Trophoblast cell (in vitro differentiated cells and primary cell): ENCODE measurements around the gene SH2D1A.

Source experiments
- DNase-seq, 2 donors: peaks; one replicate each; pipeline ENCODE4 v3.0.0-alpha.2; 2016
- H2AFZ ChIP-seq: 2 replicates; pipeline ENCODE4 v1.6.1; 2013; ENCODE audit warnings: low read length, moderate library complexity, mild to moderate bottlenecking; ENCODE audit not compliant: insufficient read depth, poor library complexity
- H2AK5ac ChIP-seq: 2 replicates; pipeline ENCODE4 v1.6.1; 2013; ENCODE audit warnings: mild to moderate bottlenecking, low read length
- H2BK120ac ChIP-seq: 2 replicates; pipeline ENCODE4 v1.6.1; 2013; ENCODE audit warnings: low read length, mild to moderate bottlenecking, moderate library complexity; ENCODE audit not compliant: insufficient read depth, poor library complexity
- H2BK12ac ChIP-seq: 2 replicates; pipeline ENCODE4 v1.6.1; 2013; ENCODE audit warnings: mild to moderate bottlenecking, low read length, moderate library complexity
- H2BK5ac ChIP-seq: 2 replicates; pipeline ENCODE4 v1.6.1; 2013; ENCODE audit warnings: low read length, low read depth, moderate library complexity, mild to moderate bottlenecking; ENCODE audit not compliant: poor library complexity
- H3K14ac ChIP-seq: 2 replicates; pipeline ENCODE4 v1.6.1; 2013; ENCODE audit warnings: mild to moderate bottlenecking, low read length
- H3K18ac ChIP-seq: 2 replicates; pipeline ENCODE4 v1.6.1; 2013; ENCODE audit warnings: mild to moderate bottlenecking, low read length
- H3K23ac ChIP-seq: 2 replicates; pipeline ENCODE4 v1.6.1; 2013; ENCODE audit warnings: low read length
- H3K27ac ChIP-seq: 2 replicates; pipeline ENCODE4 v1.5.1; 2013; ENCODE audit warnings: low read depth, mild to moderate bottlenecking, inconsistent platforms, low read length, moderate library complexity
- H3K27me3 ChIP-seq: 2 replicates; pipeline ENCODE4 v1.6.1; 2013; ENCODE audit warnings: inconsistent platforms, mild to moderate bottlenecking, low read length, moderate library complexity; ENCODE audit not compliant: insufficient read depth
- H3K36me3 ChIP-seq, 2 experiments: 1 replicate in 1 of 2; 2 replicates in 1 of 2; pipeline ENCODE4 v1.6.1; 2013; ENCODE audit warnings: low read length in 2 of 2, mild to moderate bottlenecking in 2 of 2, moderate library complexity in 1 of 2; ENCODE audit not compliant: insufficient read depth in 2 of 2, control insufficient read depth in 1 of 2
- H3K4ac ChIP-seq: 2 replicates; pipeline ENCODE4 v1.6.1; 2013; ENCODE audit warnings: low read depth, mild to moderate bottlenecking, low read length, moderate library complexity
- H3K4me1 ChIP-seq, 2 experiments: 1 replicate in 1 of 2; 2 replicates in 1 of 2; pipeline ENCODE4 v1.6.1; 2013; ENCODE audit warnings: low read length in 2 of 2, mild to moderate bottlenecking in 2 of 2, moderate library complexity in 1 of 2; ENCODE audit not compliant: insufficient read depth in 2 of 2, control insufficient read depth in 1 of 2
- H3K4me2 ChIP-seq: 2 replicates; pipeline ENCODE4 v1.6.1; 2013; ENCODE audit warnings: inconsistent platforms, mild to moderate bottlenecking, low read length, moderate library complexity
- H3K4me3 ChIP-seq: 2 replicates; pipeline ENCODE4 v1.5.1; 2013; ENCODE audit warnings: mild to moderate bottlenecking, low read depth, low read length, inconsistent platforms
- H3K79me1 ChIP-seq: one replicate; pipeline ENCODE4 v1.6.1; 2013; ENCODE audit warnings: low read length
- H3K79me2 ChIP-seq: 2 replicates; pipeline ENCODE4 v1.6.1; 2013; ENCODE audit warnings: low read length, mild to moderate bottlenecking; ENCODE audit not compliant: control insufficient read depth, insufficient read depth, poor library complexity
- H3K9ac ChIP-seq: 2 replicates; pipeline ENCODE4 v1.6.1; 2013; ENCODE audit warnings: mild to moderate bottlenecking, low read length
- H3K9me3 ChIP-seq: 2 replicates; pipeline ENCODE4 v1.6.1; 2013; ENCODE audit warnings: low read depth, mild to moderate bottlenecking, control low read depth, inconsistent platforms, low read length; ENCODE audit not compliant: insufficient read depth
- H4K12ac ChIP-seq: 2 replicates; pipeline ENCODE4 v1.6.1; 2013; ENCODE audit warnings: low read depth, mild to moderate bottlenecking, low read length, moderate library complexity
- H4K8ac ChIP-seq: 2 replicates; pipeline ENCODE4 v1.6.1; 2013; ENCODE audit warnings: low read depth, mild to moderate bottlenecking, low read length, moderate library complexity
- H4K91ac ChIP-seq: one replicate; pipeline ENCODE4 v1.6.1; 2013; ENCODE audit warnings: low read depth, mild to moderate bottlenecking, low read length, moderate library complexity
- WGBS: extraction: QIAGEN DNeasy Blood & Tissue Kit; methylation state at CpG from one replicate; pipeline ENCODE4 v1.1.7; 2013; ENCODE audit warnings: missing lambda C conversion rate; ENCODE audit not compliant: insufficient read length, insufficient coverage; ENCODE audit errors: extremely low coverage; 5-methylcytosine and 5-hydroxymethylcytosine counted together

Gene SH2D1A

DNA sequence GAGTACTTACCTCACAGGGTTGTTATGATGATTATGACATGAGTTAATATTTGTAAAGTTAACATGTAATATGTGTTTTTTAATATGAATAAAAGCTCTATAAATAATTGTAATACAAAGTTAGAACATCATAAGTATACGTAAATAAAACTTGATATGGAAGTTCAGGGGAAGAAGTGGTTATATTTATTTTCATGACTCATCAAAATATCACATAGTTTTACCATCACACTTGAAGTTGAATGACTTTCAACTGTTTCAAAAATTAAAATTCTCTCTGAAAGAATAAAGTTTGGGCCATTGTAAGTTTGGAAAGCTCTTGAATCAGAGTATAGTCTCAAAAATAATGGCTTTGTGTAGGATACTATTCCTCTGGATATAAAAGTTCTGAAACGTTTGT lies 8.3 kb downstream of the SH2D1A start:
- no peak overlapping the region for H4K91ac ChIP-seq
- H3K79me2 ChIP-seq, result no peaks in the 10 kb centered on the region
- no peaks in the 10 kb centered on the region for H3K36me3 ChIP-seq
- H3K9me3 ChIP-seq, result no peaks in the 10 kb centered on the region
- no CpG with 5 or more reads among the region's 2 CpGs for WGBS
- no peak overlapping the region for H3K18ac ChIP-seq
- no peak overlapping the region for H3K4me3 ChIP-seq
- H3K27ac ChIP-seq, result no peak overlapping the region
- H4K8ac ChIP-seq, result no peak overlapping the region
- no peaks in the 10 kb centered on the region for H3K4me1 ChIP-seq
- H2BK120ac ChIP-seq, result no peak overlapping the region
- no peak overlapping the region for H2BK12ac ChIP-seq
- H3K14ac ChIP-seq, result no peak overlapping the region
- no peak overlapping the region for H2AK5ac ChIP-seq
- DNase-seq, result no peak
- H3K27me3 ChIP-seq, result no peaks in the 10 kb centered on the region
- no peaks in the 10 kb centered on the region for H3K79me1 ChIP-seq
- H3K4me2 ChIP-seq, result no peak overlapping the region
- H2AFZ ChIP-seq, result no peak overlapping the region
- no peak overlapping the region for H2BK5ac ChIP-seq
- no peak overlapping the region for H3K9ac ChIP-seq
- no peak overlapping the region for H4K12ac ChIP-seq
- no peak overlapping the region for H3K4ac ChIP-seq
- H3K23ac ChIP-seq, result no peak overlapping the region

DNA sequence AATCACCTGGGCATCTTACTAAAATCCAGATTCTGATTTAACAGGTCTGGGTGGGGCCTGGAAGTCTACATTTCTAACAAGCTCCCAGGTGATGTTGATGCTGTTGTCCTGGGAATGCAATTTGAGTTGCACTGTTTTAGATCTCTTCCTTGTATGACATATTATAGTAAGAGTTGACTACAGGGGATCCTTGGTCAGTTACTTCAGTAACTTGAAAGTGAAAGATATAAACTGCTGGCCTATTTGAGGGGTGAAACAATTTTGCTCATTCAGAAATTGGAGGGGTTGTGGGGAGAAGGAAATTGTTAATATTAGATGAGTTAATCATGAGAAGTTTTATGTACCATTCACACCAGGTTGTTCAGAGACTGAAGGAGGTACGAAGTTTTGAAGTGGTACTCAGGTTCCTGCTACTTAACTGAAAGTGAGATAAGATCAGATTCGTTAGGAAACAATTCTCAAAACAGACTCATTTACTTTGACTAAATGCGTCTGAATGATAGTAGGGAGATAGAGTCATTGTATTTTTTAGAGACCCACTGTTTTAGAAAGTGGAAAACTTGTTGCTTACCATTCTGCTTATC lies 12.5 kb downstream of the SH2D1A start:
- Histone ChIP-seq H3K79me2 (no peaks in the 10 kb centered on the region), H4K8ac (no peak overlapping the region), H3K23ac (no peak overlapping the region), H3K27me3 (no peaks in the 10 kb centered on the region), H2BK5ac (no peak overlapping the region), H3K14ac (no peak overlapping the region), H3K79me1 (no peaks in the 10 kb centered on the region), H3K9me3 (no peaks in the 10 kb centered on the region), H3K9ac (no peak overlapping the region), H3K4ac (no peak overlapping the region), H4K12ac (no peak overlapping the region), H3K18ac (no peak overlapping the region), H4K91ac (no peak overlapping the region), H3K4me1 (no peaks in the 10 kb centered on the region), H3K4me2 (no peak overlapping the region), H3K27ac (no peak overlapping the region), H3K4me3 (no peak overlapping the region), H2AFZ (no peak overlapping the region), H2AK5ac (no peak overlapping the region), H3K36me3 (no peaks in the 10 kb centered on the region), H2BK12ac (no peak overlapping the region), H2BK120ac (no peak overlapping the region)
- DNase-seq, result no peak
- WGBS, result no CpG with 5 or more reads among the region's 3 CpGs

DNA sequence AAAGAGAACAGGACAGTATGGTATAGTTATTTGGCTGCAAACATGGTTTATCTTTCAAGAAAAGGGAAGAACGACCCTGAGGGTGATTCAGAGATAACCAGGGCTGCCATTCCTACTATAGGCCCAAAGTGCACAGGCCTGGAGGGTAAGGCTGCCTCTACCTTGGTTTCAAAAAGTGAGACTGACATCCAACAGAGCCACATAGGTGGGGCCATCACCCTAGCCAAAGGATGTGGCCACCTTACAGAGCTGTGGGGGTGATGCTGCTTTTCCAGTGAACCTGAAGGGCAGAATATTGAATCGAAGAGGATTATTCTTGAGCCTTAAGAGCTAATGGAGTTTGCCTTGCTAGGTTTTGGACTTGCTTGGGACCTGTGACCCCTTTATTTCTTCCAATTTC lies 15.7 kb downstream of the SH2D1A start:
- Histone ChIP-seq H3K79me2 (no peaks in the 10 kb centered on the region), H3K9ac (no peak overlapping the region), H3K27me3 (no peaks in the 10 kb centered on the region), H2BK5ac (no peak overlapping the region), H2BK12ac (no peak overlapping the region), H4K91ac (no peak overlapping the region), H3K4me3 (no peak overlapping the region), H3K4me2 (no peak overlapping the region), H2BK120ac (no peak overlapping the region), H3K27ac (no peak overlapping the region), H4K8ac (no peak overlapping the region), H4K12ac (no peak overlapping the region), H3K18ac (no peak overlapping the region), H3K36me3 (no peaks in the 10 kb centered on the region), H3K9me3 (no peaks in the 10 kb centered on the region), H3K79me1 (no peaks in the 10 kb centered on the region), H2AK5ac (no peak overlapping the region), H3K14ac (no peak overlapping the region), H3K23ac (no peak overlapping the region), H3K4me1 (no peaks in the 10 kb centered on the region), H2AFZ (no peak overlapping the region), H3K4ac (no peak overlapping the region)
- DNase-seq, result no peak
- WGBS, result no CpG with 5 or more reads among the region's 2 CpGs

DNA sequence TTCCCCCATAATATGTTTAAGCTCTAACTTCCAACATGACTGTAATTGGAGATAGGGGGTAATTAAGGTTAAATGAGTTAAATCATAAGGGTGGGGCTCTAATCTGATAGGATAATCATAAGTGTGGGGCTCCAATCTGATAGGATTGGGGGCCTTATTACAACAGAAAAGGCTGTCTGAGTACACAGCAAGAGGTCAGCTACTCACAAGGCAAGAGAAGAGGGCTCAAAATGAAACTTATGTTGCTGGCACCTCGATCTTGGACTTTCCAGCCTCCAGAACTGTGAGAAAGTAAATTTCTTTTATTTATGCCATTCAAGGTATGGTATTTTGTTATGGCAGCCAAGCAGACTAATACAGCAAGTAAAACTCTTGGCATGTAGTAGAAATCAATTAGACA lies 16.4 kb downstream of the SH2D1A start:
- Histone ChIP-seq H3K9me3 (no peaks in the 10 kb centered on the region), H3K18ac (no peak overlapping the region), H4K91ac (no peak overlapping the region), H3K9ac (no peak overlapping the region), H3K23ac (no peak overlapping the region), H2AFZ (no peak overlapping the region), H3K4me1 (no peaks in the 10 kb centered on the region), H3K4me3 (no peak overlapping the region), H2BK120ac (no peak overlapping the region), H2AK5ac (no peak overlapping the region), H4K8ac (no peak overlapping the region), H2BK12ac (no peak overlapping the region), H3K27me3 (no peaks in the 10 kb centered on the region), H3K79me2 (no peaks in the 10 kb centered on the region), H3K4me2 (no peak overlapping the region), H3K36me3 (no peaks in the 10 kb centered on the region), H2BK5ac (no peak overlapping the region), H3K14ac (no peak overlapping the region), H3K4ac (no peak overlapping the region), H4K12ac (no peak overlapping the region), H3K27ac (no peak overlapping the region), H3K79me1 (no peaks in the 10 kb centered on the region)
- no CpG with 5 or more reads among the region's 1 CpG for WGBS
- DNase-seq, result no peak
